Femur (tissue), 1 donor: ENCODE measurements around the gene CHMP6.
A peak's percentile ranks its signal among the peaks of the same experiment; 100 is the strongest.

Source experiments
- DNase-seq: peaks from one replicate; pipeline ENCODE4 v3.0.0-alpha.2; 2017

The CHMP6 gene

GRCh38 chr17:80956321-80957190 is 35.1 kb upstream of the CHMP6 start:
- DNase-seq: peak; percentile 12

GRCh38 chr17:80957461-80957941 is 34.1 kb upstream of the CHMP6 start:
- DNase-seq: peak; percentile 13

- DNase-seq: peak; percentile 88
Observed at GRCh38 chr17:80959330-80960036, 32.2 kb upstream of the CHMP6 start.

GRCh38 chr17:80960037-80960796 is 31.4 kb upstream of the CHMP6 start:
- DNase-seq: no peak

- no peak for DNase-seq
Observed at GRCh38 chr17:80960797-80961452, 30.7 kb upstream of the CHMP6 start.

- DNase-seq: peak; percentile 72
Observed at GRCh38 chr17:80961541-80962330, 29.9 kb upstream of the CHMP6 start.

GRCh38 chr17:80962356-80963329 is 29.0 kb upstream of the CHMP6 start:
- no peak for DNase-seq

- no peak for DNase-seq
Observed at GRCh38 chr17:80963812-80964543, 27.7 kb upstream of the CHMP6 start.

GRCh38 chr17:80964544-80964856 is 27.1 kb upstream of the CHMP6 start:
- no peak for DNase-seq

- DNase-seq: no peak
Observed at GRCh38 chr17:80964859-80965580, 26.6 kb upstream of the CHMP6 start.

GRCh38 chr17:80965606-80966005 is 26.0 kb upstream of the CHMP6 start:
- DNase-seq: no peak

GRCh38 chr17:80967404-80967872 is 24.2 kb upstream of the CHMP6 start:
- DNase-seq: no peak

- peak; percentile 83 for DNase-seq
Observed at GRCh38 chr17:80968602-80969029, 23.0 kb upstream of the CHMP6 start.

- no peak for DNase-seq
Observed at GRCh38 chr17:80969030-80969673, 22.5 kb upstream of the CHMP6 start.

GRCh38 chr17:80969674-80970043 is 22.0 kb upstream of the CHMP6 start:
- DNase-seq: no peak

- peak; percentile 68 for DNase-seq
Observed at GRCh38 chr17:80970044-80970761, 21.4 kb upstream of the CHMP6 start.

GRCh38 chr17:80970762-80971703 is 20.6 kb upstream of the CHMP6 start:
- DNase-seq: peak; percentile 24
